Inflammatory macrophage (primary cell): Measurements from ENCODE around the gene RND2.
"Not testable (repeated sequence)": the region's sequence is repeated elsewhere in the genome, so short reads cannot be mapped to it uniquely, and the experiment has no call there.

Experiments used
- DNase-seq, 2 donors: peaks; one replicate each; pipeline ENCODE4 v3.0.0-alpha.2; 2020 to 2022

Gene RND2

GRCh38 chr17:43027091-43028032 is 2.3 kb downstream of the RND2 start:
- no peak for DNase-seq

GRCh38 chr17:43028221-43028861 is 3.3 kb downstream of the RND2 start:
- no peak for DNase-seq

DNA sequence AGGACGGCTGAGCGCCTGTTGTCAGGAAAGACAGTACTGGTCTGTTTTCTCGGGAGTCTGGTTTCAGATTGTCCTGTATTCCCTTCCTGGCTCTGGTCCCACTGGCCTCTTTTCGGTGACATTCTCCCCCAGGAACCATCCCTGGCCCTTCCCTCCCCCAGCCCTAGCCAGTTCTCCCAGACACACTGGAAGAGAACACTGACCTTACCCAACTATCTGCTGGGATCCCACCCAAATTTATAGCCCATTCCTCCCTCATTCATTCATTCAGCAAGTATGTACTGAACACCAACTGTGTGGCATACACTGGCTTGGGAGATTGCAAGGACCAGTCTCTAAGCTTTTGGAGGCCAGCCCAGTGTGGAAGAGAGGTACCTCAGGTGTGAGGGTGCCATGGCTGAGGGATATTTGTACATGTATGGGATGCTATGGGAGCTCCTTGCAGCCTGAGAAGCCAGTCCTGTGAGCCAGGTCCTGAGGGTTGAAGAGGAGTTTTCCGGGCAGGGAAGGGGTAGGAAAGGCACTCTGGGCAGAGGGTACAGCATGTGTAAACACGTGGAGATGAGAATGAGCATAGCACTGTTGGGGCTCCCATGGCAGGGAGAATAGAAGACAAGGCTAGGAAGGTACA is 5.2 kb downstream of the RND2 start:
- DNase-seq = no peak

DNA sequence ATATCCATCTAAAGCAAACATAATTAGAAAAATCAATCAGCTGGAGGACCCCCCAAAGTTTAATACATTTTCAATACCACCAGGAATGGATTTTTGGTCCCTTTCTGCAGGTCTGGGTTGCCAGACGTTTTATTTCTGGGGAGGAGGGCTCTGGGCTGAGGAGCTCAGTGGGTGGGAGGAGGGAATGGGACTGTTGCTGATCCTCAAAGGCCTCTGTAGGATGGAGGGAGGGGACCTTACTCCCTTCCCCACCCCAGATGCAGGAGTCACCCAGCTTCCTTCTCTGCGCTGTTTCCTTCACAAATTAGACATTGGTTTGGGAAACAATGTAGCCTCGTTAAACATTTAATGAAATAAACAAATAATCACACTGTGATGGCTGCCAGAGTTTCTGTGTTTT is 6.6 kb downstream of the RND2 start:
- no peak for DNase-seq

DNA sequence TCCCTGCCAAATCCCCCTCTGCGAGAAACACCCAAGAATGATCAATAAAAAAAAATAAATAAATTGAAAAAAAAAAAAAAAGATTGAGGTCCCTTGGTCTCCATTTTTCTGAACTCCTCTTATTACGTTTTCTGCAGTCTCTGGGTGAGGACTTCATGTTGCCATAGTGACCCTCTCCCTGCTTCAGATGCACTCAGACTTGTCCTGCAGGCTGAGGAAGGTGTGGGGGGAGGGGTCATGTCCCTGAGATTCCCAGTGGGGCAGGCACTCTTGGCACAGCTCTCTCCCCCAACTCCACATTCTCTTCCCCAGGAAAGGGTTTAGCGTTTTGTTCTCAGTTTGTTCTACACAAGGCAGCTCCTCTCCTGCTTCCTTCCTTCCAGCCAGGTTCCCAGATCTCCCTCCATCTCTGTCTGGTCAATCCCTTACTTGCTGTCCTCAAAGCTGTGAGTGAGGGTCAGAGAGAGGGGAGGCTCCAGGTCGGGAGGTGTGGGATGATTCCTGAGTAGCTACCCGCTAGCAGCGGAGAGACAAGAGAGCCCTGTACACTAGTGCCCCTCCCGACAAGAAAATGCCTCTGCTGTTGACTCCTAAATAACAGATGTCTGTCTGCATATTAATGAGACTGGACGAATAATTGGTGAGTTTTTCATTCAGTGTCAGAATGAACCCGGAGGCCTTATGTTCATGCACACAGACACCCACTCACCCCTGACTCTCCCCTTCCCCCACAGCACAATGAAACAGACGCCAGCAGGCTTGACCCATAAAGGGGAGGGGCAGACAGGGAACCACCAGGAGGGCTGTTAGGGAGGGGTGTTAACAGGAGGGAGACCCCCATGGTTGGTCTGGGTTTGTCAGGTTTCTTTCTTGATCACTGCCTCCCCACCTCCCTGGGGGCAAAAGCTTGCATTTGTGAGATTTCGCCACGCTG is 9.2 kb downstream of the RND2 start:
- no peak for DNase-seq

- DNase-seq = no peak
Measured at GRCh38 chr17:43034894-43035293, 9.9 kb downstream of the RND2 start.

DNA sequence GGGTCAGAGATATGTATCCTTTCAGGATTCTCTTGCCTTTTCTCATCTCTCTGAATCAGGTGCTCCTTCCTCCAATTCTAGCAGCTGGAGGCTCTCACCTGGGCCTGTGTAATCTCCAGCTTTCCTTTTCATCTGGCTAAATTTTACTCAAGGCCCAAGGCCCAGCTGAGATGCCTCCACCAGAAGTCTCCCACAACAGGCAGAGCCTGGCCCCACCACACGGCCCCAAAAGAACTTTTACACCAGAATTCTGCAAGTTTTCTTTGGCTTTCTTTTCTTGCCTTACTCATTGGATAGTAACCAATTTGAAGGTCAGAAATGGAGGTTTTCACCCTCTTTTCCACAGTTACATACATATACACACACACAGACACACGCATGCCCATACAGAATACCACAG is 14.6 kb downstream of the RND2 start:
- no peak for DNase-seq

GRCh38 chr17:43040655-43041054 is 15.6 kb downstream of the RND2 start:
- DNase-seq = no peak

DNA sequence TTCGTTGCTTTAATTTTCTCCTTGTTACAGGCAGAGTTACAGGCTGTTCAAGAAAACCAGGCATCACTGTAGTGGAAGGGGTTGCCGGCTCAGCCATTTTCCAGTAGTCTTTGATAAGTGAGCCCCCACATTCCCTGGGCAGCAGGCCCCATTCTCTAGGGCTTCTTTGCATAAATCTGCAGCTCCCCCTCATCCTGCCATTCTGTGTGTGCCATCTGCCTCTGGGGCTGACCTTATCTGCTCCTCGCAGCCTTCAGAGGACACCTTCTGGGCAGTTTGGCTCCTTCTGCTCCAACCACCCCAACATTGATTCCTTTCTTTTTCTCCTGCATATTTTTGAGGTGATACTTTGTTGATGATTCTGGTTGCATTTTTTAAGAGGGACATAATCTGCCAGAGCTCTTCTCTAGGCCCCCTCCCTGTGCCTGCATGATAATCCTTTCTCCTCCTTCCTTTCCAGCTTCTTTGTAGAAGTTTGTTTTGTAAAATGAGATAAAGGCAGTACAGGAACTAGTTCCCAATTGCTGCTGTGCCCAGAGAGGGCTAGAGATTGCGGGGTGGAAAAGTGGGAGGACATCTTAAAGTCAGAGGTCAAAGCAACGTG is 17.1 kb downstream of the RND2 start:
- DNase-seq = no peak

- DNase-seq = no peak
Measured at GRCh38 chr17:43043307-43043706, 18.3 kb downstream of the RND2 start.

DNA sequence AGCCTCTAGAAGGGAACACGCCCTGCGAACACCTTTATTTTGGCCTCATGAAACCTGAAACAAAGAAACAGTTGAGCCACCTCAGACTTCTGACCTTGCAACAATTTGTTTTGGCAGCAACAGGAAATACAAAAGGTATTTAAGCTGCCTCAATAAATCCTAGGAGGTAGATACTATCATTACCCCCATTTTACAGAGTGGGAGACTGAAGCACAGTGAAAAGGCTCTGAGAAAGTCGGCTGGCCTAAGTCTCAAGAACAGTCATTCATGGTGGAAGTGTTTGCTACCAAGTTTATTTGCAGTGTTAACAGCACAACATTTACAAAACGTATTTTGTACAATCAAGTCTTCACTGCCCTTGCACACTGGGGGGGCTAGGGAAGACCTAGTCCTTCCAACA is 19.0 kb downstream of the RND2 start:
- no peak for DNase-seq

GRCh38 chr17:43051969-43052368 is 26.9 kb downstream of the RND2 start:
- DNase-seq = no peak

GRCh38 chr17:43053008-43053407 is 28.0 kb downstream of the RND2 start:
- not testable (repeated sequence) for DNase-seq

GRCh38 chr17:43056051-43056450 is 31.0 kb downstream of the RND2 start:
- no peak for DNase-seq

- no peak for DNase-seq
Measured at GRCh38 chr17:43062984-43063638, 38.1 kb downstream of the RND2 start.

DNA sequence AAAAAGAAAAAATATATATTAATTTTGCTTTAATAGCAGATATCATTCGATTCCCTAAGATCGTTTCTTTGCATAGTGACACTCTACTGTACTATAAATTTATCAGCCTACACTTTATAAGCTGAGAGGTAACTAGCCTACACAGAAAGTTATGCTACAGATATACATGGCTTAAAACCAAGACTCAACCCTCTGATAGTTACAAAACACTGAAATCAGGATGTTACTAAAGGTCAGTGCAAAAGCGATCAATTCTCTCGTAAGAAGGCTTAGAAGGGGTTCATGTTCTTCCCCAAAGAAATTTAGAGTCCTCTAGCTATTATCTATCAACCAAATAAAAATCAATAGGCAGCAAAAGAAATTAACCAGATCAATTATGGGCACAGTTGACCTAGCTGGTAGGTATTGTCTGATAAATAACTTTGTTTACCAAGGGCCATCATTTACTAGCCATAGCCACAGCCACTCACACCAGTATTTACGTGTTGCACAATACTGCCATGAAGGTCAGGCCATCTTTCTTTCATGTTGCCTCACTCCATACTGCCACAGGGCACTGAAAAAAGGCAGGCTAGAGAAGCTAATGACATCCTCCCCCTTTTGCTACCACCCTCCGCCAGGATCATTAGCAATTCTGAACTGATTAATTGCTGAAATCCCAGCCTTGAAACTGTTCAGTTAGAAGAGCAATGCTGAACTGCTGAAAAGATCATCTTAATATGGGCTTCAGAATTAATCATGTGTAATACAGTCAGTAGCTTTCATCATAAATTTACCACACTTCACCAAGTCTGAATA is 43.7 kb downstream of the RND2 start:
- no peak for DNase-seq

DNA sequence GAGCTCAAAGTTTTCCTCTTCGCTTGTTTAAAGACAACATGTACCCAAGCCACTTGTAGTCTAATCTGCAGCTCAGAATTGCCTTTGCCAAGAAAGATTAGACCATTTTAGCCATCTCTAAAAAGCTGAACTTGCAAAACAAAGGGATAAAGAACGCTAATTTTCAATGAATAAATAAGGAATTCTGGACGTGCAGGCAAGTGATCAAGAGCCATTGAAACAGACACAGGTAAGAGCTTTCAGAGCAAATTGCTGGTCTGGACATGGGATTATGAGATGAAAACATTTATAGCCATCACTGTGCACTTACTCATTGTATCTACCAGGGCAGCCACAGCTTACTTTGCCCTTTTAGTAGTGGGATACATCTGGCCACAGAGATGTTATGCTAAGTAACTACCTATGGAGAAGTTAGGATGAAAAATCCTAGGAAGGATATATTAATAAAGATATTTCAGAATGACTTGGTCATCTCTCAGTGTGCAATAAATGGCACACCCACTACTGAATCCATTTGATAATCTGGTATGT is 44.4 kb downstream of the RND2 start:
- DNase-seq = no peak

DNA sequence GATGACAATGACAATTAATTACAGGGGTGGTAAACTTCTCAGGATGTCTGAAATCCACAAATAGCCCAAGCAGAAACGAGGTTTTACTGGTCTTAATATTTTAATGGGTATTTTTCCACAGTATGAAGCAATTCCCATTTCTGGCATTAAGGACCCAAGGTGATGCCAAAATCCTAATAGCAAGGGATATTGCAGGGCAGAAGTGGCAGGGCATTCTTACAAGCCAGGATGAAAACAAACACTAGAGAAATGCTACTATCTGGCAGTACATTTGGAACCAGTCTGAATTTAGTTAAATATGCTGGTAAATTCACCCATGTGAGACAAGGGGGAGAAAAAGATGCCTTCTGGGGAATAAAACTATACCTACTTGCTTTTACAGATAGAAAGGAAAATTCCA is 45.2 kb downstream of the RND2 start:
- no peak for DNase-seq

DNA sequence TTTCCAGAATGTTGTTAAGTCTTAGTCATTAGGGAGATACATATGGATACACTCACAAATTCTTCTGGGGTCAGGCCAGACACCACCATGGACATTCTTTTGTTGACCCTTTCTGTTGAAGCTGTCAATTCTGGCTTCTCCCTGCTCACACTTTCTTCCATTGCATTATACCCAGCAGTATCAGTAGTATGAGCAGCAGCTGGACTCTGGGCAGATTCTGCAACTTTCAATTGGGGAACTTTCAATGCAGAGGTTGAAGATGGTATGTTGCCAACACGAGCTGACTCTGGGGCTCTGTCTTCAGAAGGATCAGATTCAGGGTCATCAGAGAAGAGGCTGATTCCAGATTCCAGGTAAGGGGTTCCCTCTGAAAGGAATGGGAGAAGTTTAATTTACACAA is 45.8 kb downstream of the RND2 start:
- no peak for DNase-seq

DNA sequence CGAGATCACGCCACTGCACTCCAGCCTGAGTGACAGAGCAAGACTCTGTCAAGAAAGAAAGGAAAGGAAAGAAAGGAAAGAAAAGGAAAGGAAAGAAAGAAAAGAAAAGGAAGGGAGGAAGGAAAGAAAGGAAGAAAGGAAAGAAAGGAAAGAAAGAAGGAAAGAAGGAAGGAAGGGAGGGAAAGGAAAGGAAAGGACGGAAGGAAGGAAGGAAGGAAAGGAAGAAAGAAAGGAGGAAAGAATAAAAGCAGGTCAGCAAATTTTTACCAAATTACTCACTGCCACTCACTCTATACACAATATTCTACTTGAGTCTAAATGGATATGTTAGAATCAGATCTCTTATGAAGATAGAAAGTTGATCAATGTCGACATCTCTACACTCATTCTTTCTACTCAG is 49.8 kb downstream of the RND2 start:
- no peak for DNase-seq
